HFF-Myc (cell line): ENCODE data around the gene SNURF.
"Not testable (repeated sequence)": the region's sequence is repeated elsewhere in the genome, so short reads cannot be mapped to it uniquely, and the experiment has no call there.

ENCODE experiments used
- DNase-seq: peaks from one replicate; pipeline ENCODE4 v3.0.0-alpha.2; 2011; ENCODE audit warnings: low read depth; ENCODE audit errors: extremely low read depth
- H3K4me3 ChIP-seq: replicated peaks from 2 replicates; pipeline ENCODE4 v1.5.1; 2011; ENCODE audit warnings: low read depth, mild to moderate bottlenecking, control low read depth, low read length
- CTCF ChIP-seq: IDR thresholded peaks from 2 replicates; pipeline ENCODE4 v1.5.1; 2012; ENCODE audit warnings: mild to moderate bottlenecking, low read depth, low read length, control low read depth; ENCODE audit errors: missing control alignments

SNURF gene

GRCh38 chr15:24933716-24934115, 21.1 kb upstream of the SNURF start:
- no peak overlapping the region for H3K4me3 ChIP-seq
- no peak for TF ChIP-seq CTCF
- no peak for DNase-seq

- H3K4me3 ChIP-seq, DNase-seq: not testable (repeated sequence)
Observed at GRCh38 chr15:24938224-24938623, 16.6 kb upstream of the SNURF start.

- DNase-seq, result no peak
- H3K4me3 ChIP-seq, result no peak overlapping the region
- TF ChIP-seq CTCF, result no peak
Observed at GRCh38 chr15:24940236-24940635, 14.6 kb upstream of the SNURF start.

- no peak for TF ChIP-seq CTCF
- H3K4me3 ChIP-seq, result no peak overlapping the region
- no peak for DNase-seq
Observed at GRCh38 chr15:24943361-24943760, 11.4 kb upstream of the SNURF start.

- no peak for TF ChIP-seq CTCF
- H3K4me3 ChIP-seq, result no peak overlapping the region
- no peak for DNase-seq
Observed at GRCh38 chr15:24944954-24945353, 9.8 kb upstream of the SNURF start.

- DNase-seq, result no peak
- no peak overlapping the region for H3K4me3 ChIP-seq
- no peak for TF ChIP-seq CTCF
Observed at GRCh38 chr15:24945711-24946110, 9.1 kb upstream of the SNURF start.

GRCh38 chr15:24948495-24948894, 6.3 kb upstream of the SNURF start:
- TF ChIP-seq CTCF, result no peak

More at GRCh38 chr15:24948495-24948894, 6.3 kb upstream of the SNURF start:
- DNase-seq, result no peak
- H3K4me3 ChIP-seq, result no peak overlapping the region
